GM12864 (cell line): ENCODE results near the gene PCDH9.
"Not testable (repeated sequence)": the region's sequence is repeated elsewhere in the genome, so short reads cannot be mapped to it uniquely, and the experiment has no call there.

Experiments used
- DNase-seq: peaks from one replicate; pipeline ENCODE4 v3.0.0-alpha.2; 2011; ENCODE audit warnings: low read depth
- H3K4me3 ChIP-seq: 2 replicates; pipeline ENCODE4 v1.5.1; 2011; ENCODE audit warnings: mild to moderate bottlenecking, low read depth, low read length, control low read depth
- TF ChIP-seq, protein P1 (sequence below): IDR thresholded peaks from 2 replicates; pipeline ENCODE4 v1.5.1; 2011; ENCODE audit warnings: low read depth, mild to moderate bottlenecking, moderate library complexity, low read length, control low read depth, inconsistent platforms; ENCODE audit errors: missing control alignments

Gene PCDH9

DNA sequence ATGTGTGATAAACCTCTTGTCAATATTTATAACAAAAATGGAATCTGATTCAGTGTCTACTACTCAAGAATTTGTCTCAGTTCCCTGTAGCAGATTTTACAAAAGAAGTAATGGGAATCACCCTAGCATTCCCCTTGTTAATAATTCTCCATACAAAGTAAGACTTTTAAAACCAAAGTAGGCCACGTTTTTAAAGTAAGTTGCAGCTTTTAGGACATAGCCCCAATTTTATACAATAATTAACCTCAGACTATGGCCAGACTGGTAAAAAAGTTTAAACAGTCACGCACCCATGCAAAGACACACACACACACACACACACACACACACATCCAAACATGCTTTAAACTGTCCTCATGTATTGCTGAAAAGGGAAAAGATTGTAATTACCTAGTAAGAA, 589.9 kb downstream of the PCDH9 start:
- no peak for DNase-seq
- no peak overlapping the region for H3K4me3 ChIP-seq
- TF ChIP-seq, protein P1, sequence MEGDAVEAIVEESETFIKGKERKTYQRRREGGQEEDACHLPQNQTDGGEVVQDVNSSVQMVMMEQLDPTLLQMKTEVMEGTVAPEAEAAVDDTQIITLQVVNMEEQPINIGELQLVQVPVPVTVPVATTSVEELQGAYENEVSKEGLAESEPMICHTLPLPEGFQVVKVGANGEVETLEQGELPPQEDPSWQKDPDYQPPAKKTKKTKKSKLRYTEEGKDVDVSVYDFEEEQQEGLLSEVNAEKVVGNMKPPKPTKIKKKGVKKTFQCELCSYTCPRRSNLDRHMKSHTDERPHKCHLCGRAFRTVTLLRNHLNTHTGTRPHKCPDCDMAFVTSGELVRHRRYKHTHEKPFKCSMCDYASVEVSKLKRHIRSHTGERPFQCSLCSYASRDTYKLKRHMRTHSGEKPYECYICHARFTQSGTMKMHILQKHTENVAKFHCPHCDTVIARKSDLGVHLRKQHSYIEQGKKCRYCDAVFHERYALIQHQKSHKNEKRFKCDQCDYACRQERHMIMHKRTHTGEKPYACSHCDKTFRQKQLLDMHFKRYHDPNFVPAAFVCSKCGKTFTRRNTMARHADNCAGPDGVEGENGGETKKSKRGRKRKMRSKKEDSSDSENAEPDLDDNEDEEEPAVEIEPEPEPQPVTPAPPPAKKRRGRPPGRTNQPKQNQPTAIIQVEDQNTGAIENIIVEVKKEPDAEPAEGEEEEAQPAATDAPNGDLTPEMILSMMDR: no peak

DNA sequence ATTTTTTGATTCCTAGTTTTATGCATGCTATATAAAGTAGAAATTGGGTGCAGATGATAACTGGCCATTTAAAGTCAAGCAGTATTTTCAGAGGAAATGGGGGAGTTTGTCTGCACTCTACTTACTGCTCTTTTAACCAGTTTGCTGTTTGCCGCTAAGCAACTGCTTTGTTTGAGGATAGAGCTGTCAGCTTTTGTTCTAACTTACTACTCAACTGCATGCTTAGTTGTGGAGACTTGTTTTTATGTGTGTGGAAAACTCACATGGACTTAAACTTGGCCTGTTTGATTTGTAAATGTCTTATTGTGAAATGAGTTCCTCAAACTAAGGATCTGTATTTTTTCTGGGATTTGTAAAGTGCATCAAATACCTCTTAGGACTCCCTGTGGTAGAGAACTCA, 591.1 kb downstream of the PCDH9 start:
- DNase-seq: no peak
- no peak overlapping the region for H3K4me3 ChIP-seq
- TF ChIP-seq, protein P1: no peak

DNA sequence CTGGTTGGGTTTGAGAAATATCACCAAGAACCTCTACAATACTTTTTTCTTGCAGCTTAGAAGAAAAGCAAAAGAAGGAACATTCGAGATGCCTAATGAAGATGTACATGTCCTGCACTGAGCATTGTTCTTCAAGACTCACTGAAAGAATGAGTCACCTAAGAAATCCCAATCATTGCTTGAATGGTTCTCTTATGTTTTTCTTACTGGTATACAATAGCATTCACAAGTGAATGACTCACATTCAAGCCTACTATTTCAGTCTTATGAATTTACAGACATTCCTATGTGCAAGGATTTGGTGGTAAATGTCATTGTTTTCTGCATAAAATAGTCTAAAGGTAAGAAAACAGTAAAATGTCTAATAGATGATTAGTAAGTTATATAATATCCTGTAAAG, 594.6 kb downstream of the PCDH9 start:
- TF ChIP-seq, protein P1: no peak
- no peak overlapping the region for H3K4me3 ChIP-seq
- DNase-seq: no peak

DNA sequence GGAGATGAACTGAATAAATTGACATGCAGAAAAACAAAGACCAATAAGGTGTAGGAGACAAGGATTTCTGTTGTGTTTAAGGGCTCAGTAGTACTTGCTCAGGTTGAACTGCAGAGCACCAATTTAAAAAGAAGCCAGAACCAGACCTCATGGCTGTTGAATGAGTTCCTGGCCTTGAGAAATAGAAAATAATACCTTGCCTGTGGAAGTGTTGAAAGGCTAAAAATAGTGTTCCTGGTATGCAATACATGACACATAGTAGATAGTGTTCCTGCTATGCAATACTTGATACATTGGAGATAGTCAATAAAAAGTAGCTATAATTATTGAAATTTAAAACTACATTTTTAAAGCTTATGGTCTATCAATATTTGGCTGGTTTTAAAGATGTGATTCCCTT, 595.8 kb downstream of the PCDH9 start:
- no peak for DNase-seq
- no peak overlapping the region for H3K4me3 ChIP-seq
- TF ChIP-seq, protein P1: no peak

DNA sequence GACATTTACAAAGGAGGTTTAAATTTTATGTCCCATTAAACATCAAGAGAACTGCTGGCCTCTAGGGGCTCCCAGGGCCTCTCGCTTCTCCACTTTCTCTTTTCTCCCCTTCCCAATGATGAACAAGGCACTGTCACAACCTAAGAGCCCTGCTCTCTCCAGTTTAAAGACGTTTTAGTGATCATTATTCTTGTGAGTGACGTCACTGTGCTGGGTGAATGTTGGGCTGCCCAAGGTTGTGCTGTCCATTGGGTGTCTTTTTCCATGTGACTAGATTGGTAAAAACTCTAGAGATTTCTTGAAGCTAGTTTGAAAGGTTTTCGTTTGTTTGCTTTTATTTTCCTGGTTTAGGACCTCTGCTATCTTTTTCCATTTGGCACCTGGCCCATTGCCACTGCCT, 602.6 kb downstream of the PCDH9 start:
- TF ChIP-seq, protein P1: no peak
- DNase-seq: no peak
- no peak overlapping the region for H3K4me3 ChIP-seq

DNA sequence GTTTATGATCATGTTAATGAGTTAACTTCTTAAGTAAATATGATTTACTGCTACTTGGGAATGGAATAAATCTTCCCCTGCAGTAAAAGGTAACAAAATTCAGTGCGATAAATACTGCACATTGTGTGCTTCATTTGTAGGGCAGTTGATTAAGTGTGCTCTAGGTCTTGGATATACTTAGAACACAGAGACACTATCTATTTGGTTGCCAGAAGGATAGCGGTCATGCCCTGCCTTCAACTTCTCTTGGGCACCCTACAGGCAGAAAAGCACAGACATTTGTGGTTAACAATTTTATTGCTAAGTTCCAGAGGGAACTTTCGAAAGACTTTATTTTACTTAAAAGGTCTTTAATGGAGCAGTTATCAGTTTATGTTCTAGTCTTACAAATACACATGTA, 605.8 kb downstream of the PCDH9 start:
- DNase-seq: no peak
- H3K4me3 ChIP-seq: no peak overlapping the region
- TF ChIP-seq, protein P1: no peak

DNA sequence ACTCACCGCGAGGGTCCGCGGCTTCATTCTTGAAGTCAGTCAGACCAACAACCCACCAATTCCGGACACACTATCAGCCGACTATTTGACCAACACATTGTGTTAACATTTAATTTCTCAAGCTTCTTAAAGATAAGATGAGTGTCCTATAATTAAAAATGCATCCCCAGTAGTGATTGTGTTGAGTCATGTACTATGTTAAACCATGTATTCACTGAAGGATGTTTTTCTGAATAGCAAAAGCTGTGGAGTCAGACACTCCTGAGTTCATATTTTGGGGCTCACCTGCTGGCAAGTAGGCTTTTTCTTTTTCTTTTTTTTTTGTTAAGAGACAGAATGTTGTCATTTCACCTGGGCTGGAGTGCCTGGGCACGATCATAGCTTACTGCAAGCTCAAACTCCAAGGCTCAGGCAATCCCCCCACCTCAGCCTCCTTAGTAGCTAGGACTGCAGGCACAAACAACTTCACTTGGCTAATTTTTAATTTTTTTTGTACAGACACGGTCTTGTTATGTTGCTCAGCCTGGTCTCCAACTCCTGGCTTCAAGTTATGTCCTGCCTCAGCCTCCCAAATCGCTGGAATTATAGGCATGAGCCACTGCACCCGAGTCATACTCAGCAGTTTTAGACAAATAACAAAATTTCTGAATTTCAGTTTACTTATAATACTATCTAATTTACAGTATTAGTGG, 606.9 kb downstream of the PCDH9 start:
- no peak overlapping the region for H3K4me3 ChIP-seq
- TF ChIP-seq, protein P1: no peak
- no peak for DNase-seq

DNA sequence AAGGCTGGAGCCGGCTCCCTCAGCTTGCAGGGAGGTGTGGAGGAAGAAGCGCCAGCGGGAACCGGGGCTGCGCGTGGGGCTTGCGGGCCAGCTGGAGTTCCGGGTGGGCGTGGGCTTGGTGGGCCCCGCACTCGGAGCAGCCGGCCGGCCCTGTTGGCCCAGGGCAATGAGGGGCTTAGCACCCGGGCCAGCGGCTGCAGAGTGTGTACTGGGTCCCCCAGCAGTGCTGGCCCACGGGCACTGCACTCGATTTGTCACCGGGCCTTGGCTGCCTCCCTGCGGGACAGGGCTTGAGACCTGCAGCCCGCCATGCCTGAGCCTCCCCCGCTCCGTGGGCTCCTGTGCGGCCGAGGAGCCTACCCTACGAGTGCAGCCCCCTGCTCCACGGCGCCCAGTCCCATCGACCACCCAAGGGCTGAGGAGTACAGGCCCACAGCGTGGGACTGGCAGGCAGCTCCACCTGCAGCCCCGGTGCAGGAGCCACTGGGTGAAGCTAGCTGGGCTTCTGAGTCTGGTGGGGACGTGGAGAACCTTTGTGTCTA, 608.2 kb downstream of the PCDH9 start:
- not testable (repeated sequence) for DNase-seq, H3K4me3 ChIP-seq
